ENCODE data around the gene AP1M1. TPM values are rescaled to one million over a fixed set of nuclear protein-coding genes. Genes with fewer than 3 reads are reported as not detected.

Gene AP1M1
- total RNA-seq, 1 donor from 2014 or later: 144 TPM

DNA sequence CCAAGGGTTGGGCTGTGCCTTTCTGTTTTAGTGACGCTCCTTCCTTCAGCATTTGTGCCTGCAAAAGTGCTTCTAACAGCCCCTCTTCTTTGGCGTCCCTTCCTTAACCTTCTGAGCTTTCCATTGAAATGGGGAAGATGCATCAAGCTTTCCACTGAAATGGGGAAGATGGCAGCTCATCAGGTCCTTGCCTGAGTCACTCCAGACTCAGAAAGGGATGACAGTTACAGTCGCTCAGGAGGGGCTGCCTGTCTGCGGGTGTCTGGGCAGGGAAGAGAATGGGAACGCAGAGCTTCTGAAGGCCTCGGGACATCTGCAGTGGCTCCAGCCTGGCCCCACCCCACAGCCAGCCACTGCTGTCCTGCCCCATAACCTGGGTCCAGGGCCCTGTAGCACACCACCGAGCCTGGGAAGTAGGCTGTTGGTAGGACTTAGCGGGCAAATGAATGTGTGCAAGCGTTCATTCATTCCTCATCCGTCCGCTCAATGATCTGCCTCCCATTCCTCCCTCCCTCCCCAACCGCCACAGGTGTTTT is 9.8 kb downstream of the AP1M1 start:
- no peak for DNase-seq (ENCODE audit: low read depth)

DNA sequence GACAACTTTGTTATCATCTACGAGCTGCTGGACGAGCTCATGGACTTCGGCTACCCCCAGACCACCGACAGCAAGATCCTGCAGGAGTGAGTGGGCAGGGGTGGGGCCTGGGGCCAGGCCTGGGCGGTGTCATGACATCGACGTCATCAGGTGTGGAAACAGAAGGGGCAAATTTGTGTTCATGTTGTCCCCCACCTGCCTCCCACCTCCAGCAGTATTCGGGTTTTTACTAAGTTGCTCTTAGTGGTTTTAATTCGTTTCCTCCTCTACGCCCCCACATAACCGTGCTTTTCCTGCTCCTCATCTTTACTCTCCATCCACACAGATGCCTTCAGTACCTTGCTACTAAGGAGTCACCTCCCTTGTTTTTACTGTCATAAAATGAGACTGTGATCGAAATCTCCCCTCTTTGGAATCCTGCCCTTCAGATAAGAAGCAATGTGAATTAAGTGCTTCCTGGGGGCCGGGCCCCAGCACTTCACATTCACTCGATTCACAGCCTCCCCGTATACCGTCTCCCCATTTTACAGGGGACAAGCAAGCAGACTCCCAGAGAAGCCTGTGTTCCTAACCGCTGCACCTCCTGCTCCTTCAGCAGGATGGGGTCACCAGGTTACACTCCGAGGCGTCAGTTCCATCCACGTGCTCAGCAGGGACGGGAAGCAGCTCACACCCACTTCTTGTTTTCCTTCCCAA is 10.5 kb downstream of the AP1M1 start:
- no peak for DNase-seq (ENCODE audit: low read depth)

DNA sequence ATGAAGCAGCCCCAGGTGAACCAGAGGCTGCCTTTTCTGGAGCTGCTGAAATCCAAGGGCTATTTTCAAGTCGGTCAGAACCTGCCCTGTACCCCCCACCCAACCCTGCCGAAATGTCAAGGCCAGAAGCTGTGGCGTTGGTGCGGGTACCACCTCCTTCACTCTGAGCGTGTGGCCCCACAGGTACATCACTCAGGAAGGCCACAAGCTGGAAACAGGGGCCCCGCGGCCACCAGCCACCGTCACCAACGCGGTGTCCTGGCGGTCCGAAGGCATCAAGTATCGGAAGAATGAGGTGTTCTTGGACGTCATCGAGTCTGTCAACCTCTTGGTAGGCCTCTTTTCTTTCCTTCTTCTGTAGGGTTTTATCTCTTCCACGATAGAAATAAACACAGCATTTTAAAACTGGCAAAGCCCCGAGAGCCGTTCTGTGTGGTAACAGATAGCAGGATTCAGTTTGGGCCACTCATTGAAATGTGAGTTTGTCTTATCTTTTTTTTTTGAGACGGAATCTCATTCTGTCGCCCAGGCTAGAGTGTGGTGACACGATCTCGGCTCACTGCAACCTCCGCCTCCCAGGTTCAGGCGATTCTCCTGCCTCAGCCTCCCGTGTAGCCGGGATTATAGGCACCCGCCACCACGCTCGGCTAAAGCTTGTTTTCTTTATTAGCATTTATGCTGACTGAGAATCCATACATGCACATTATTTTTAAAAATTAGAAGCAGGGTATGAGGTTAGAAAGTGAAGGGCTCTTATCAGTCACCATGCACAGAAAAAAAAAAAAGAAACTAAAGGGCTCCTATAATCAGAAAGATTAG is 11.3 kb downstream of the AP1M1 start:
- no peak for DNase-seq (ENCODE audit: low read depth)

GRCh38 chr19:16210168-16210567 is 12.5 kb downstream of the AP1M1 start:
- no peak for DNase-seq (ENCODE audit: low read depth)

DNA sequence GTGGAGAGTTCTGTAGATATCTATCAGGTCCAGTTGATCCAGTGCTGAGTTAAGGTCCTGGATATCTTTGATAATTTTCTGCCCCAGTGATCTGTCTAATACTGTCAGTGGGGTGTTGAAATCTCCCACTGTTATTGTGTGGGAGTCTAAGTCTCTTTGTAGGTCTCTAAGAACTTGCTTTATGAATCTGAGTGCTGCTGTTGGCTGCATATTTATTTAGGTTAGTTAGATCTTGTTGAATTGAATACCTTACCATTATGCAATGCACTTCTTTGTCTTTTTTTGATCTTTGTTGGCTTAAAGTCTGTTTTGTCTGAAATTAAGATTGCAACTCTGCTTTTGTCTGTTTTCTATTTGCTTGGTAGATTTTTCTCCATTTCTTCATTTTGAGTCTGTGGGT is 15.4 kb downstream of the AP1M1 start:
- DNase-seq (ENCODE audit: low read depth): no peak

DNA sequence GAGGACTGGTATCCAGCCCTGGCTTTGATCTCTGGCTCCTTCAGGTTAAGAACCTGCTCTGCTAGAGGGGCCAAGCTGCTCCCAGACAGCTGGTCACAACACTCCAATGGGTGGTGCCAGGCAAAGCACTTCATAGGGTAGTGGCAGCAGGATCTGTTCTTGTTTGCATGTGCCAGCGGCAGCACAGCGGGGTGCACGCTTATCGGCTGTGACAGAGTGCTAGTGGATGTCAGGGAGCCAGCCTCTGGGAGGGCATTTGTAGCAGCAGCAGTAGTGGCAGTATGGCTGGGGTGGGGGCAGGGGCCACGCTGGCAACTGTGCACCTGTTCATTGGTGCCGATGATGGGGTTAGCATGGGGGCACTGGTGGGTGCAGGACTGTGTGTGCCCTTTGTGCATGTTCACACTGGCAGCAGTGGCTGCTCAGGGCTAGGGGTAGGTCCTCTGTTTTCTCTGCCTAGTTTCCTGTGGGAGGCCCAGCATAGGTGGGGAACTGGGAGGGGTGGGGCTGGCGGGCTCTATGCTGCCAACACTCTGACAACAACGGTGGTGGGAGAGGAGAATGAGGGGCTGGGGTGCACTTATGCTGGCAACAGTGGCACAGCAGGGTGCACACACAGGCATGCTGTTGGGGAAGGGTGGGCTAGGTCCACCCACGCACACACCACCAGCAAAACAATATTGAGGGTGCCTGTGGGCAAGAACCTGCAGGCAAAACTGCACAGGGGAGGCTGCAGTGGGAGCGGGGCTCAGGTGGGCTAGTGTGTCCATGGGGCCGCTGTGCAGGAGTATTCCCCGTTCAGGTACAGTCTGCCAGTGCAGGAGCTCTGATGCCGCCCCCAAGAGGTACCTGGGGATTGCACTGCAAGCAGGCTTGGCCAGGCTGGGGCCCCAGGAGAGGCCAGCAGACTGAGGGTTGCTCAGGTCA is 19.3 kb downstream of the AP1M1 start:
- no peak for DNase-seq (ENCODE audit: low read depth)

- no peak for DNase-seq (ENCODE audit: low read depth)
Measured at GRCh38 chr19:16217716-16218451, 20.2 kb downstream of the AP1M1 start.

GRCh38 chr19:16218851-16219250 is 21.1 kb downstream of the AP1M1 start:
- no peak for DNase-seq (ENCODE audit: low read depth)

GRCh38 chr19:16222806-16223205 is 25.1 kb downstream of the AP1M1 start:
- DNase-seq (ENCODE audit: low read depth): no peak

DNA sequence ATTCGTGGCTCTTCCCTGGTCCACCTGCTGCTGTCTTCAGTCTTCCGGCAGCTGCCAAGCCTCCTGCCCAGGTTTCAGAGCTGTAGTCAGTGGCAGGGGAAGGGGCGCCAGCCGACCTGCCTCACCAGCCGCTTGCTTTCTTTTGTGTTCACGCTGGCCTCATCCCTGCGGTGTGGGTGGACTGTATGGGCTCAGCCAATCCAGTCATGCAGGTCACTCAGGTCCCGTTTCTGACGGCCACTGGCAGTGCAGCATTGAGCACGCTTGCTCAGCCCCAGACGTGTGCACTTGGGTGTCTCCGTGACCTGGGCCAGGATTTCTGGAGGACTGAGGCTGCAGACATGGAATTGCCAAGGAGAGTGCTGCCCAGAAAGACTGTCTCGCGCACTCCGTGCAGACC is 26.0 kb downstream of the AP1M1 start:
- DNase-seq (ENCODE audit: low read depth): no peak

GRCh38 chr19:16224293-16225045 is 26.8 kb downstream of the AP1M1 start:
- no peak for DNase-seq (ENCODE audit: low read depth)

- no peak for DNase-seq (ENCODE audit: low read depth)
Measured at GRCh38 chr19:16225279-16226183, 27.8 kb downstream of the AP1M1 start.

GRCh38 chr19:16226184-16226591 is 28.5 kb downstream of the AP1M1 start:
- no peak for DNase-seq (ENCODE audit: low read depth)

- no peak for DNase-seq (ENCODE audit: low read depth)
Measured at GRCh38 chr19:16226878-16227836, 29.4 kb downstream of the AP1M1 start.

GRCh38 chr19:16227837-16228636 is 30.3 kb downstream of the AP1M1 start:
- no peak for DNase-seq (ENCODE audit: low read depth)

- no peak for DNase-seq (ENCODE audit: low read depth)
Measured at GRCh38 chr19:16228637-16229321, 31.1 kb downstream of the AP1M1 start.

DNA sequence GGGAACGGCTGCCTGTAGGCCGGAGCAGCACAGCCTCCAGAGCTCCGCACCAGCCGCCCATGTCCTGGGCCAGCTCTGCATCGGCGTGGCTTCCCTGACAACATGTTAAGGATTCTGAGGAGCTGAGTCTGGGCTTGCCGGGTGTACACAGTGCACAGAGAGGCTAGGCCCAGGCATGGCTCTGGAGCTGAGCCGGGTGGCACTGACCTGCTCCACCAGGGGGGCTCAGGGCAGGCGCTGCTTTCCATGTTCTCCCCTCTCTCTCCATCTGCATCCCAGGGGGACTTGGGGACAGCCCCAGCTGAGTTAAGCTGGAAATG is 31.6 kb downstream of the AP1M1 start:
- DNase-seq (ENCODE audit: low read depth): no peak
